Neural crest cell (in vitro differentiated cells): Measurements from ENCODE around the gene ZNF277. TPM values are rescaled to one million over a fixed set of nuclear protein-coding genes. Genes with fewer than 3 reads are reported as not detected.

Source experiments
- DNase-seq: peaks from one replicate; pipeline ENCODE4 v3.0.0; 2021; ENCODE audit warnings: low read depth, mixed read lengths, low spot score
- H3K27ac Mint-ChIP-seq: one replicate; pipeline ENCODE4 v1.8.0; 2021; ENCODE audit warnings: mild to moderate bottlenecking, mixed read lengths; ENCODE audit not compliant: unreplicated experiment
- H3K27me3 Mint-ChIP-seq: 2 replicates; pipeline ENCODE4 v1.8.0; 2021; ENCODE audit warnings: low read depth, mild to moderate bottlenecking, mixed read lengths
- H3K36me3 Mint-ChIP-seq: 2 replicates; pipeline ENCODE4 v1.8.0; 2021; ENCODE audit warnings: low read depth, mild to moderate bottlenecking, mixed read lengths
- H3K4me1 Mint-ChIP-seq: 2 replicates; pipeline ENCODE4 v1.8.0; 2021; ENCODE audit warnings: mixed read lengths
- H3K4me3 Mint-ChIP-seq: one replicate; pipeline ENCODE4 v1.8.0; 2021; ENCODE audit warnings: mild to moderate bottlenecking, mixed read lengths
- H3K9me3 Mint-ChIP-seq: 2 replicates; pipeline ENCODE4 v1.8.0; 2021; ENCODE audit warnings: mixed read lengths
- total RNA-seq: library from RNA; stranded (reverse); gene quantifications from 2 replicates; pipeline ENCODE4 v1.2.1, GENCODE V29; 2021
- TF ChIP-seq, protein P1 (sequence below): fragments of 200-600 bp; sonication (generic); conservative IDR thresholded peaks from 2 replicates; pipeline ENCODE4 v1.5.0; 2021; ENCODE audit warnings: antibody characterized with exemption, mild to moderate bottlenecking

Gene ZNF277
- total RNA-seq, 1 donor from 2014 or later: 20.2 TPM

GRCh38 chr7:112161253-112162141 lies 45.0 kb upstream of the ZNF277 start:
- Mint-ChIP-seq H3K4me3 (no peak overlapping the region), H3K36me3 (no peaks in the 10 kb centered on the region), H3K9me3 (no peaks in the 10 kb centered on the region), H3K27me3 (no peaks in the 10 kb centered on the region), H3K4me1 (peaks cover 42% of the 10 kb centered on the region), H3K27ac (peak overlapping the region; percentile 31)
- DNase-seq: no peak
- TF ChIP-seq, protein P1, sequence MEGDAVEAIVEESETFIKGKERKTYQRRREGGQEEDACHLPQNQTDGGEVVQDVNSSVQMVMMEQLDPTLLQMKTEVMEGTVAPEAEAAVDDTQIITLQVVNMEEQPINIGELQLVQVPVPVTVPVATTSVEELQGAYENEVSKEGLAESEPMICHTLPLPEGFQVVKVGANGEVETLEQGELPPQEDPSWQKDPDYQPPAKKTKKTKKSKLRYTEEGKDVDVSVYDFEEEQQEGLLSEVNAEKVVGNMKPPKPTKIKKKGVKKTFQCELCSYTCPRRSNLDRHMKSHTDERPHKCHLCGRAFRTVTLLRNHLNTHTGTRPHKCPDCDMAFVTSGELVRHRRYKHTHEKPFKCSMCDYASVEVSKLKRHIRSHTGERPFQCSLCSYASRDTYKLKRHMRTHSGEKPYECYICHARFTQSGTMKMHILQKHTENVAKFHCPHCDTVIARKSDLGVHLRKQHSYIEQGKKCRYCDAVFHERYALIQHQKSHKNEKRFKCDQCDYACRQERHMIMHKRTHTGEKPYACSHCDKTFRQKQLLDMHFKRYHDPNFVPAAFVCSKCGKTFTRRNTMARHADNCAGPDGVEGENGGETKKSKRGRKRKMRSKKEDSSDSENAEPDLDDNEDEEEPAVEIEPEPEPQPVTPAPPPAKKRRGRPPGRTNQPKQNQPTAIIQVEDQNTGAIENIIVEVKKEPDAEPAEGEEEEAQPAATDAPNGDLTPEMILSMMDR: no peak

GRCh38 chr7:112162142-112162766 lies 44.2 kb upstream of the ZNF277 start:
- H3K27ac Mint-ChIP-seq: peak overlapping the region; percentile 71
- H3K36me3 Mint-ChIP-seq: no peaks in the 10 kb centered on the region
- DNase-seq: peak; percentile 56
- peak overlapping the region; percentile 67 for H3K4me3 Mint-ChIP-seq
- H3K9me3 Mint-ChIP-seq: no peaks in the 10 kb centered on the region
- peaks cover 42% of the 10 kb centered on the region for H3K4me1 Mint-ChIP-seq
- no peaks in the 10 kb centered on the region for H3K27me3 Mint-ChIP-seq
- TF ChIP-seq, protein P1: no peak

GRCh38 chr7:112162784-112163506 lies 43.5 kb upstream of the ZNF277 start:
- Mint-ChIP-seq H3K27me3 (no peaks in the 10 kb centered on the region), H3K36me3 (no peaks in the 10 kb centered on the region), H3K4me3 (peak overlapping the region; percentile 67), H3K27ac (peak overlapping the region; percentile 1), H3K4me1 (peaks cover 42% of the 10 kb centered on the region), H3K9me3 (no peaks in the 10 kb centered on the region)
- no peak for DNase-seq
- TF ChIP-seq, protein P1: no peak

- Mint-ChIP-seq H3K27me3 (no peaks in the 10 kb centered on the region), H3K27ac (no peak overlapping the region), H3K9me3 (no peaks in the 10 kb centered on the region), H3K4me1 (peaks cover 13% of the 10 kb centered on the region), H3K4me3 (no peak overlapping the region), H3K36me3 (no peaks in the 10 kb centered on the region)
- DNase-seq: no peak
- TF ChIP-seq, protein P1: no peak
Observed at GRCh38 chr7:112167147-112167546, 39.3 kb upstream of the ZNF277 start.

GRCh38 chr7:112168915-112169314 lies 37.6 kb upstream of the ZNF277 start:
- no peak overlapping the region for H3K27ac Mint-ChIP-seq

More at GRCh38 chr7:112168915-112169314, 37.6 kb upstream of the ZNF277 start:
- H3K36me3 Mint-ChIP-seq: no peaks in the 10 kb centered on the region
- H3K9me3 Mint-ChIP-seq: no peaks in the 10 kb centered on the region
- TF ChIP-seq, protein P1: no peak
- DNase-seq: no peak
- no peak overlapping the region for H3K4me3 Mint-ChIP-seq
- peaks cover 12% of the 10 kb centered on the region for H3K4me1 Mint-ChIP-seq
- no peaks in the 10 kb centered on the region for H3K27me3 Mint-ChIP-seq
